ENCODE results near the gene TRIAP1.
A peak's percentile ranks its signal among the peaks of the same experiment; 100 is the strongest.
"Not testable (repeated sequence)": the region's sequence is repeated elsewhere in the genome, so short reads cannot be mapped to it uniquely, and the experiment has no call there.

The TRIAP1 gene

DNA sequence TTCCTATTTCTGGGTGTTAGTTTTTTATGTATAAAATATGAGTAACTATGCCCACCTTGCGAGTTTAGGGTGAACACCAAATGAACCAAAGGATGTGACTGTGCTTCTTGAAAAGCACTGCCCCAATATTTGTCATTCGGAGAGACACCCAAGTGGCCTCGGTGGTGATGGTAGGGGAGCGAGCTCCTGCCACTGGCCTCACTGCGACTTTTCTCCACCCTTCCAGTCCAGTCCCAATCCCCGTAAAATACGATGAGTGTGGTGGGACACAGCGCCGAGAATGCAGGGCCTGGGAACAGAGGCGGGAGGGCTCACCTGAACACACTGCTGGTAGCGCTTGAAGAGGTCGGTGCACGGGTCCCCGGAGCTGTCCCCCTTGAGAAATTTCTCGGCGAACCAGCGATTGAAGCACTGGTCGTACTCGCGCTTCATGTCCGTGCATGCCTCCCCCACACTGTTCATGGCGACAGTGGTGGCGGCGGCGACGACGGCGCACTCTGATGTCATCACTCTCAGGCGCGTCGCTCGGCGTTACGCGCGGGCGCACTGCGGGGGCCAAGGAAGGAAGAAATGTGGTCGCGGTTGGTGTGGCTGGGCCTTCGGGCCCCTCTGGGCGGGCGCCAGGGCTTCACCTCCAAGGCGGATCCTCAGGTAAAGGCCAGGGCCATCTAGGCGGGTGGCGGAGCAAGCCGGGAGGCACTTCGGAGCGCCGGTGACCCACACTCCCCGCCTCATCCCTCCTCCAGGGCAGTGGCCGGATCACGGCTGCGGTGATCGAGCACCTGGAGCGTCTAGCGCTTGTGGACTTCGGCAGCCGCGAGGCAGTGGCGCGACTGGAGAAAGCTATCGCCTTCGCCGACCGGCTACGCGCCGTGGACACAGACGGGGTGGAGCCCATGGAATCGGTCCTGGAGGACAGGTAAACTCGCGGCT lies at the start of gene TRIAP1, which contains the start of gene GATC:
Gene TRIAP1 (minus strand): TSS at position 474 of the 933 bp plus-strand sequence. CDS start 12 bp downstream, at position 462.
Gene GATC (plus strand): TSS at position 534 of the 933 bp plus-strand sequence. CDS start 37 bp downstream, at position 571.
- peak; percentile 84 for DNase-seq

DNA sequence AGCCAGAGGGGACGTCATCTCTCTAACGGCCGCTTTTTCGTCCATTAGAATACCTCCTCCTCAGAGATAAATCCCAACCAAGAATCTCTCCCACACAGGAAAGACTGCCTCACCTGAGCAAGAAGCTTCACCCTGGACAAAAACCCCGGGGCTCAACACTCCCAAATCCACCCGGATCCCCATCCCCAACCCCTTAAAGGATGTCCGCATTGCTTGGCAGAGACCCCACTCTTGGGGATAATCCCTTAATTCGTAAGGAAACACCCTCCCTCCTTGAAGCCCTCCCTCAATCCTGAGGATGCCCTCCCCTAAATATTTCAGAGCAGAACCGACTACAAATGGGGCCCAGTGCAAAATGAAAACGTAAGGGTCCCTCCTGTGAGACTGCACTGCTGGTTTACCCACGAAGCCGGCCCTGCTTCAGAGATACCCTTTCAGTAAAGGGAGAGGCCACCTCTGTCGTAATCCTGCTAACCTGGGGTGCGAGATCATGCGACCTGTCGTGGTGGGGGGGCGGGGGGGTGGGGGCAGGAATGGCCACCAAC lies 49.1 kb upstream of the TRIAP1 start:
- no peak for DNase-seq

DNA sequence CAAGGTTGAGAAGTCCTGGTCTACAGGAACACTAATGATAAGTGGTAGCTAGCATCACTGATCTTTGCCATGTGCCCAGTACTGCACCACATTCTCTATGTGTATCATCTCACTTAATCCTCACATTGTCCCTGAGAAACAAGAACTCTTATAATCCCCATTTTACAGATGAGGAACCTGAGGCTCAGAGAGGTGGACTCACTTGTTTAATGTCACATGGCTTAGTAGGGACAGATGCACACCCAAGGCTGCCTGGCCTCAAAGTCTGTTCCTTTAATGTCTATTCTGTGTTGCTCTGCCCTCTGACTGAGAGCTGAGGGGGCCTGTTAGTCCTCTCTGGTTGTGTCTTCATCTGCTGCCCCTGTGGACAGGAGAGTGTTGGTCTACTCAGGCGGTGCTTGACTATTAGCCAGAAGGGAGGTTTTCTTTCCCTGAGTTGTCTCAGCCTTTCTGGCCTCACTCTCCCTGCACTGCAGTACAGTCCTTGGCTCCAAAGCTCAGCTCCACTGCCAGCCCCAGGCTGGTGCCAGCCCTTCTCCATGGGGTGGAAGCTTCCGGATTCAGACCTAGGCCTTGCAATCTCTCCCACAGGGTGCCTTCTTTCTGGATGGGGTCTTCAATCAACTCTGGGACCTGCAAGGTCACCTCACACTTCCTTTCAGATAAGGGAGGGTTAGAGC lies 44.8 kb upstream of the TRIAP1 start:
- DNase-seq = no peak

DNA sequence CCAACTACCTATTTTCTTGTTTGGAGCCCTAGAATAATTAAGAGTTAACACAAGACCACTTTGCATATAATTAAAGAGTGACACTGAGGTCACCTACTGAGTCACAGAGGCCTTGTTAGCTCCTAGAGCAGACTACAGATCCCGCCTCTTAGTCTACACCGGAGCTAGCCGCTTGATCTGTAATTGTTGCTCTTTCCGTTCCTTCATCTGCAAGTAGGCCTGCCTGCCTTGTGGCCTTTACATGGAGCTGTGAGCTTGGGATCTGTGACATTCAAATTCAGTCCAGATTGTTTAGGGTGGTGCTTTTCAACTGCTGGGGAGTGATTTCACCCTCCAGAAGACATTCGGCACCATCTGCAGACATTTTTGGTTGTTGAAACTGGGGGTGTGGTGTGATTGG lies 44.1 kb upstream of the TRIAP1 start:
- no peak for DNase-seq

DNA sequence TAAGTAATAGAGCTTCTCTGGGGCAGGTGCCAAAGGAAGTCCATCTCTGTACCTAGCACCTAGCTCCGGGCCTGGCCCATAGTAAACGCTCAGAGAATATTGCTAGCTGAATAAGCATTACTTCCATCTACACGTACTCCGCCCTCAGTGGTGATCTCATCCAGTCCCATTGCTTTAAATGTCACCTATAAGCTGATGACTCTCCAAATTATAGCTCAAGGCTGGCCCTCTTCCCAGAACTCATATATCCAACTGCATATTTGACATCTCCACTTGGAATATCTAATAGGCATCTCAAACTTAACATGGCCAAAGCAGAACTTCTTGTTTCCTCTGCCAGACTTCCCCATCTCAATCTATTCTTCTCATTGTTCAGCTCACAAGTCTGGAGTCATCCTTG lies 42.8 kb upstream of the TRIAP1 start:
- DNase-seq = no peak

DNA sequence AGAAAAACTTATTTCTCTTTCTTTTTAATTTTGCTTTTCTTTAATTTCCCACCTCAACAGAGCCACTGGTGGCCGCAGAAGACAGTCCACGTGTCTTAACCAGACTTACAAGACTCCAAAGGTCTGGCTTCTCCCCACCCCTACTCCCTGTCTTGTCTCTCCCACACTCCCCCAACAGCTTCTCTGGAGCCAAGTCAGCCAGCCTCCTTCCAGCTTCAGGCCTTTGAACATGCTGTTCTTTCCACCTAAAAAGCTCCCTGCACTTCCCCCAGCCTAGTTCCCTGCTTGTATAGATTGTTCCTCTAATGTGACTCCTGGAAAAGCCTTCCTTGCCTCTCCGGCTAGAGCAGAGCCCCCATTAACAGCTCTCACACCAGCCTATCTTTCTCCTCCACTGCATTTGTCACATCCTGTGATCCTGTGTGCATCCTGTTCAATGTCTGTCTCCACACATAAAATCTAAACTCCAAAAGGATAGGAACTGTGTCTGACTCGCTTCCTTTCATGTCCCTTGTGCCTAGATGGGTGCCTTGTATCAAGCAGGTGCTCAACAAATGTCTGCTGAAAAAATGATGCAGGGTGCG lies 42.0 kb upstream of the TRIAP1 start:
- no peak for DNase-seq

DNA sequence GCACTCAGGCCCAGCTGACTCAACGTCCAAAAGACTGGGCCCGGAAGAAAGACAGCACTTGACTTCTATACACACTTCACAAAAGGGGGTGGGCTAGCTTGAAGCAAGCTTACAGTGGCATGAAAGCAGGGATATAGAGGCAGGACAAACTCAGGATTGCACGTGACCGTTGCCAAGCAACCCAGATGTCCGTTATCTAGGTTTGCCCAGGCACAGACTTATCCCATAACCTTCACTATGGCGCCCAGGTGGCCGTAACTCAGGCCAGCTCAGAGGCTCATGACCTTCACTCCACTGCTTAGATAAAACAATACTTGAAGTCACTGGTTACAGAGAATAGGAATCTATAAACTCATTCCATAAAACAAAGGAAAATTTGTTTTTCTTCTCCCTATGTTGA lies 41.4 kb upstream of the TRIAP1 start:
- DNase-seq = not testable (repeated sequence)

DNA sequence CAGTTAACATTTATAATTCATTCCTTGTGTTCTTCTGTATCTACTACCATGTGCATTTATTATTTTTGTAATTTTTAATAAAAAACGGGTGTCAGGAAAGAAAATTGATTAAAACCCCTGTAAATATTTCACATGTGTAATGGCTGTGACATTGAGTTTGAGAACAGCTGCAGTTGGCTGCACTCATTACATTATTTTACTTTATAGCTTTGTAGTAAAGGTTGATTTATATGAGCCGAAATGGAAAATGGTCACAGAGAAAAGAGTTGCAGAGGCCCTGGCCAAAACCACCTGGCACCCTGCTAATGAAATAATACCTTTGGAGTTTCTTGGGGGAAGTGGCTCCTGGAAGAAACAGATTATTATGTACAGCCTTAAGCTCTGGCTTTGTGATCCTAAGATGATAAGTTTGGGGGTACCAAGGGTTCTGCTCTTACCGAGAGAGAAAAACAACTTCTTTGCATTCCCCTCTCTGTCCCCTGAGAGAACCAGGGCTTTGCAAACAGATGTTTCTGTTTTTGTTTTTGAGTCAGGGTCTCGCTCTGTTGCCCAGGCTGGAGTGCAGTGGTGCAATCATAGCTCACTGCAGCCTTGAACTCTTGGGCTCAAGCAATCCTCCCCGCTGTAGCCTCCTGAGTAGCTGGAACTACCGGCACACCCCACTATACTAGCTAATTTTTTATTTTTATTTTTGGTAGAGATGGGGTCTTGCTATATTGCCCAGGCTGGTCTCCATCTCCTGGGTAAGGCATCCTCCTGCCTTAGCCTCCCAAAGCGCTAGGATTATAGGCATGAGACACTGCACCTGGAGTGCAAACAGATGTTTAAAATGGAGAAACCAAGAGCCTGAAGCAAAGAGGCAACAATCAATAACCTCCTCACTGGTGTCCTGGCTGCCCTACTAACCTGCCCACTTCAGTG lies 40.0 kb upstream of the TRIAP1 start:
- DNase-seq = no peak

DNA sequence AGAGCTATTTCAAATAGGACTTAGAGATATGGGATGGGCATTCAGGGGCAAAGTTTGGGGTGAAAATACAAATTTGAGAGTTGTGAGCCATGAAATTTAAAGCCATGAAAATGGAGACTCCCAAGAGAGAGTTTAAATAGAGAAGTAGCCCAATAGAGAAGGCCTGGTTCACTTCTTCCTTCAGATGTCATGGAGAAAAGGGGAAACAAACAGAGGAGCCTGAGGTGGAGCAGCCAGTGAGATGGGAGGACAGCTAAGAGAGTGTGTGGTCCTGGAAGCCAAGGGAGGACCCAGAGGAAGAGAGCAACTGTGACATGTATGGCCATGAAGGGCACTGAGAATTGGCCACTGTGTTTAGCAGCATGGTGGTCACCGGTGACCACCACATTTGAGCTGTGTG lies 37.4 kb upstream of the TRIAP1 start:
- DNase-seq = no peak

DNA sequence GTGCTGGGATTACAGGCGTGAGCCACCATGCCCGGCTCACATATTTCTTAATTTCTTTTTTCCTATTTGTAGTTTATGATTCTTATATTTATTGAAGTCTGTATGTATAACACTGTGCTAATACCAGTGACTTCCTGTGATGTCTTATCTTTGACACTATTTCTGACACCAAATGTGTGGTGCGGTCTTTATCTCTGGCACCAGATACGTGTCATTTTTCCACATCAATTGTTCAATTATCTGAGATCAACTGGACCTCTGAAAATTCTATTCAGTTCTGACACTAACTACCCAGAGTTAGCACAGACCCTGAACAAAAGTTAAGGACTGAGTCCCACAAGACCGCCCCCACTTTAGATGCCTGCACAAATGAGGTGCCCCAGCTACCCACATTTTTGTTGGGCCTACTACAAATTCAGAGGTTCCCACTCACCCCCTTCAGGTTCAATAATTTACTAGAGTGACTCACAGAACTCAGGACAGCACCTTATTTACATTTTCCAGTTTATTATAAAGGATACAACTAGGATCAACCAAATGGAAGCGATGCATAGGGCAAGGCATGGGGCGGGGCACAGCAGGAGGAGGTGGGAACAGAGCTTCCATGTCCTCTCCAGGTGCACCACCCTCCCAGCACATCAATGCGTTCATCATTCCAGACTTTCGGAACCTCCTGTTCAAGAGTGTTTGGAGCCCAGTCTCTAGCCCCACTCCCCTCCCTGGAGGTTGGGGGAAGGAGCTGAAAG lies 35.0 kb upstream of the TRIAP1 start:
- DNase-seq = no peak

DNA sequence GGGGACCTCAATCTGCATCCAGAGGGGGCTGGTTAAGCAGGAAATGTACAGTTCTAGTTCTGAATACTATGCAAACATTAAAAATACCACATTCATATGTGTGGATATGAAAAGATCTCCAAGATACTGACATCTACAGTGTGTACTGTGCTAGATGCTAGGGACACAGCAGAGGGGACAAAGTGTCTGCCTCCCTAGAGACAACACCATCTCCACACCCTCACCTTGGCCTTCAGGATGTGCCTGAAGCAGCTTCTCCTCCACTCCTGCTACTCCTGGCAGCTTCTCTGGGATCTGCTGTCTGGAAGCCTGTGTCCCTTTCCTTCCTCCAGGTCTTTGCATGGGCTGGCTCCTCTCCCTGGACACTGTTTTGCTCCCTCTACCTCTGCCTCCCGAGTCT lies 34.0 kb upstream of the TRIAP1 start:
- DNase-seq = no peak

DNA sequence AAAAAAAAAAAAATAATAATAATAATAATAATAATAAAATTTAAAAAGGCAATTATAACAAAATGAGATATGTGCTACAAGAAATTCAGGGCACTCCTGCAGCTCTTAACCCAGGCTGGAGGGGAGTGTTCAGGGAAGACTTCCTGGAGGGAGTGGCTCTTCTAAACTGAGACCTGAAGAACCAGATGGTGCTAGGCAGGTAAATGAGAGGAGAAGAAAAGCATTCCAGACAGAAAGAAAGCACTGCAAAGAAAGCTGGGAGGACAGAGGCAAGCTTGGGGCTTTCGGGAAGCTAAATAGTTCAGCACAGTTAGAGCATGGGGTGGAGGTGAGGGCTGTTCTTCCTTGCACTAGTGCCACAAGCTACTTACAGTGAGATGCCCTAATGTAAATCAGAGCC lies 33.3 kb upstream of the TRIAP1 start:
- no peak for DNase-seq

DNA sequence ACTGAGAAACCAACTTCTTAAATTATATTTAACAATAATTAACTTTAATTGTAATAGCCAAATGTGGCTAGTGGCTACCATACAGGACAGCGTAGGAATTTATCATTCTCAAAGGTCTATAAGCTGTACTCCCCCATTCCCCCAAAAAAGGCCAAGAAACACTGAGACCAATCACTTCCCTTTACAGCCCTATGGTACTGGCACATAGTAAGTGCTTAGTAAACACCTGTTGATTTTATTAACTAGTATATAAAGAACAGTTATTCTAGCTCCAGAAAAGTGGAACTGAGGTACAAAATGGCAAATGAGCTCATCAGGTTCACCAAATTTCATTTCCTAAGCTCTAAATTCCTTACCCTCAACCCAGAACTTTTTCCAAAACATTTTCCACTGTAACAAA lies 29.5 kb upstream of the TRIAP1 start:
- DNase-seq = no peak

DNA sequence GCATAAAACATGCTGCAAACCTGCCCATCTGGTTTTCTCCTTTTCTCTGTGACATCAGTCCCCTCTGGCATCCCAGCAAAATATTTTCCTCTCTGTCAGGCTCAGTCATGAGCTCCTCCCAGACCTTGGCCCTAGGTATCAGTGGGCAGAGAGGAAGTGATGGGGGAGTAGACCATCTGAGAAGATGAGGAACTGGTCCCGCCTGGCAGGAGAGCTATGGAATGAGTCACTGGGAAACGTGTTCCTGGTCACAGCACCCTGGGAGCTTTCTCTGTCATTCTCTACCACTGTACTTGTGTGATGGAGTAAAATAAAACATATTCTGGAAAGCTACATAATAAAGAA lies 28.4 kb upstream of the TRIAP1 start:
- no peak for DNase-seq

DNA sequence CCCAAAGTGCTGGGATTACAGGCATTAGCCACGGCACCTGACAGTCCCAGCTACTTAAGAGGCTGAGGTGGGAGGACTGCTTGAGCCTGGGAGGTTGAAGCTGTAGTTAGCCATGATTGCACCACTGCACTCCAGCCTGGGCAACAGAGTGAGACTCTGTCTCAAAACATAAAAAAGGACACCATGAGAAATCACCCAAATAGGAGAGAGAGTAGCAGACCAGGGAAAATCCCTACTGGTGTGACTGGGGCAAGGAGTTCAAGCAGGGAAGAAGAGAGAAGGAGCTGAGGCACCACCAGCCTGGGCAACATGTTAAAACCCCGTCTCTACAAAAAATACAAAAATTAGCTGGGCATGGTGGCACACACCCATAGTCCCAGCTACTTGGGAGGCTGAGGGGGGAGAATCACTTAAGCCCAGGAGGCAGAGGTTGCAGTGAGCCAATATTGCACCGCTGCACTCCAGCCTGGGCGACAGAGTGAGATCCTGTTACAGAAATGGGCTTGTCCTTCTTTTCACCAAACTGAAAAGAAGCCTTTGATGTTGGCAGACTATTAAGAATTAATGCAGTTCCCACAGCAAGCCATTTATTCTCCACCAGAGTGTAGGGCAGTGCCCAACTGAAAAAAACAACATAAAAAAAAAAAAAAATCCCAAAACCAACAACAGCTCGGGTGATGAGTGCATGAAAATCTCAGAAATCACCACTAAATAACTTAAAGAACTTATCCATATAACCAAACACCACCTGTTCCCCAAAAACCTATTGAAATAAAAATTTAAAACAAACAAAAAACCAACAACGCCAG lies 27.8 kb upstream of the TRIAP1 start:
- no peak for DNase-seq

DNA sequence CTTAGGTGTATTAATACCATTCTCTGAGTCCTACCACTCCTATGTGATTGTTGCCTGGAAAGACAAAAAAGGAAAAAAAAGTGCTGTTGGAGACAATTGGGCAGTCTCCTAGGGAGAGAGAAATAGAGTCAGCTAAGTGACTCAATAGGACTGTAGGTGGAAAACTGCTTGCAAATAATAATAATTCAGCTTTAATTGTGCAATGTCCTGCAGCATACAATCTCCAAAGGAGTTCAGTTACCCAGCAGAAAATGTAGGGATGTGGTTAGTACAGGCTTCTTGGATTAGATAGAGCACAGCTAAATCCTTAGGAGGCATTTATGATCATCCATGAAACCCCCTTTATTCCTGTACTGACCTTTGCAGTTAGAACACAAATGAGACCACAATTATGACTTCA lies 26.3 kb upstream of the TRIAP1 start:
- no peak for DNase-seq

DNA sequence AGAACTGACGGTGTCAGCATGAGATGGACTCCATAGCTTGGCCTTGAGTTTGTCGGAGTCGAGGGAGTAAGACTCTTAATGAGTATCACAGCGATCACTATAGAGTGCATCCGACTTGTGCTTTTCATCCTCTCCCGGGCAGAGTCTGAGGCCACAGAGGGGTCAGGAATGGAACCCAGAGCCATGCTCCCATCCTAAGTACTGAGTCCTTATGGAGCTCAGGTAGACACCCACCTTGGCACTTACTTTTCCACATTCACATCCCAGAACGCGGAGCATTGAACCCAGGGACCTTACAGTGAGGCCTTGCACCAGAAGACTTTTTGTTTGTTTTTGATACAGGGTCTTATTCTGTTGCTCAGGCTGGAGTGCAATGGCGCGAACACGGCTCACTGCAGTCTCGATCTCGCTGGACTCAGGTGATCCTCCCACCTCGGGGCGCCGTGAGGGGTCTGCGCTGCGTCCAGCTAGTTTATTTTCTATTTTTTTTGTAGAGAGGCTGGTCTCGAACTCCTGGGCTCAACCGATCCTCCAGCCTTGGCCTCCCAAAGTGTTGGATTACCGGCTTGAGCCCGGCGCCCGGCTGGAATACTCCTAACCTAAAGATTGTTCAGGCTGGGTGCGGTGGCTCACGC lies 24.1 kb upstream of the TRIAP1 start:
- no peak for DNase-seq

DNA sequence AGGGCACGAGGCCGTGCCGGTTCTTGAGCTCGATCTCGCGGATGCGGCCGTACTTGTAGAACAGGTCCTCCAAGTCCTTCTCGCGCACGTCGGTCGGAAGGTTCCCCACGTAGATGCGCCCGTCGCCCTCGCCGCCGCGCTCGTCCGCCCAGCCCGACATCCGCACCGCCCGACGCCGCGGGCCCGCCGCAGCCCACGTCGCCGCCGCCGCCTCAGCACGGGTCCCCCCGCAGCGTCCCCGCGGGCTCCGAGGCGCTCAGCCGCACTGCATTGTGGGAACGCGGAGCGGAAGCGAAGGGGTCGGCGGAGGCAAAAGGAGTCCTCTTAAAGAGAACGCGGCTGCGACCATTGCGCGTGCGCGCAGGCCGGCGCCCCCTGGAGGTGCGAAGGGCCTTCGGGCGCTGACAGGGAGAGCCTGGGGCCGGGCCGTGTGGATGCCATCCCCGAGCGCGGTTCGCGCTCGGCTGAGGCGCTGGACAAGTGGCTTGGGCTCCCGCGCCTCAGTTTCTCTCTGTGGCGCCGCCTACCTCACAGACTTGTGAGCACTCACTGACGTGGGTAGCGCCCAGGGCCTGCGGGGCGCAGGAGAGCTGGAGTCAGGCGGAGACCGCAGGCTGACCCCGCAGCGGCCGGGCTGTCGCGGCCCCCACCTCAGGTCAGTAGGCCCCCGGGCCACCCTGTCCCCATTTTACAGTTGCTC lies 23.4 kb upstream of the TRIAP1 start, which contains the start of gene SRSF9:
Gene SRSF9 (minus strand): TSS at position 299 of the 700 bp plus-strand sequence. CDS start 139 bp downstream, at position 160.
- peak; percentile 98 for DNase-seq

DNA sequence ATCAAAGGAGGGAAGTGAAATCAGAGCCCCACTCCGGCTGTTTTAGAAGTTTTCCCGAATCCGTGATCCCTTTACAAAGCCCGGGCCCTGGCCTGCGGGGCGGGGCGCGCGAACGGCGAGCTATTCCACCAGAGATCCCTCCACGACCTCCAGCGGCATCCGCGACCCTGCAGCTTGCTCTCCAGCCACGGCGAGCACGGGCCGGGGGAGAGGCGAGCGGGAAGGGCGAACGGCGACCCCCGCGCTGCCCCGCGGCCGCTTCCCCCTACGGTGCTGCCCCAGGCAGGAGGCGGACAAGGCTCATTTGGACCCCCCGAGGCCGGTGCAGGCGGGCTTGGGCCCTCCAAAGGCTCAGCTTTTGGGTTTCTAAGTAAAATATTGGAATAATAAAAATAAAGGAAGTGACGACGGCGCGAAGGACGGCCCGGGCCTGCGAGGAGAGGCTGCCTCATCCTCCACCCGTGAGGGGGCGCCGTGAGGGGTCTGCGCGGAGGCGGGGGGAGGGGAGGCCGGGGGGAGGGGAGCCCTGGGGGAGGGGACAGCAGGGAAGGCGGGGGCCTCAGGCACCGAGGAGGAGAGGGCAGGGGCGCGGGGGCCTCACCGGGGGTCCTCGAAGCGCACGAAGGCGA lies 22.8 kb upstream of the TRIAP1 start:
- peak; percentile 66 for DNase-seq

All from CD4-positive, alpha-beta T cell treated with Interleukin-6 for 4 hours (primary cell).